Activated CD4-positive, alpha-beta T cell treated with anti-CD3 and anti-CD28 coated beads, Interleukin-2, amount 50 U/mL, for 4 hours (primary cell): Measurements from ENCODE around the gene NRXN3.

Source experiments
- DNase-seq, 2 experiments: peaks; one replicate each; pipeline ENCODE4 v3.0.0-alpha.2; 2020

NRXN3 gene

DNA sequence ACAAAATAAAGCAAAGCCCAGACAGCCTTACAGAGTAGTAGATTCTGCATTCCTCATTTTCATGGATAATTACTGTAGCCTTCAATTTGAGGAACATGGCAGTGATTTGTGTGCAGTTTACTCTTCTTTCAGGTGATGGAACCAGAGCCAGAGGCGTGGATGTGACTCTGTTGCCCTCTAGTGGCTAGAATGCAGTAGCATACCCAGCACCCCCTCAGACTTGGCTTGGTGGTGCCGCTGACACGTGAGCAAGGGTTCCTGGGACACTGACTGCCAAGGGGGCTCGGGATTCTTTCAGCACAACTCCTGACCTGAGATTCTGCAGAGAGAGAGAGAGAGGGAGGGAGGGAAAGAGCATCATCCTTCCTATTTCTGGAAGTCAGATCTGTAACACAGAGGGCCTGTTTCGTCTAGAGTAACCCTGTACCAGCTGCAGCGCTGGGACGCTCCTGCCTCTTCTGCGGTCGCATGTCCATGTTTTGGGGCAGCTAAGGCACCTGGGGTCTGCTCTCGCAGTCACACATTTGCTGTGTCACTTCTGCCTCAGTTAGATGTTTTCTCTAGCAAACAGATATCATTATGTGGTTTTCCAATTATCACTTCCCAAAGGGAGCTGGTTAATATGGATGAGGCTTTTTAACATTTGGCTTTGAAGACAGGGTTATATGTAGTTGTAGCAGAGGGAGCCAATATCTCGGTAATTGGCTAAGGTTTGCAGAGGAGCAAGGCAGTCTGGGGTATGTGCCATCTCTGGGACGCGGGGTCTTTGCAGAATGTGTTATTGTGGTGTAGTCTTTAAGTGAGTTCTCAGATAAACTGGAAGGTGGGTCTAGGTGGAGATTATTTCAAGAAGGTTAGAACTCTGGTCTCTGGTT, 428.1 kb downstream of the NRXN3 start:
- peak; percentile 5 to 14 for DNase-seq

DNA sequence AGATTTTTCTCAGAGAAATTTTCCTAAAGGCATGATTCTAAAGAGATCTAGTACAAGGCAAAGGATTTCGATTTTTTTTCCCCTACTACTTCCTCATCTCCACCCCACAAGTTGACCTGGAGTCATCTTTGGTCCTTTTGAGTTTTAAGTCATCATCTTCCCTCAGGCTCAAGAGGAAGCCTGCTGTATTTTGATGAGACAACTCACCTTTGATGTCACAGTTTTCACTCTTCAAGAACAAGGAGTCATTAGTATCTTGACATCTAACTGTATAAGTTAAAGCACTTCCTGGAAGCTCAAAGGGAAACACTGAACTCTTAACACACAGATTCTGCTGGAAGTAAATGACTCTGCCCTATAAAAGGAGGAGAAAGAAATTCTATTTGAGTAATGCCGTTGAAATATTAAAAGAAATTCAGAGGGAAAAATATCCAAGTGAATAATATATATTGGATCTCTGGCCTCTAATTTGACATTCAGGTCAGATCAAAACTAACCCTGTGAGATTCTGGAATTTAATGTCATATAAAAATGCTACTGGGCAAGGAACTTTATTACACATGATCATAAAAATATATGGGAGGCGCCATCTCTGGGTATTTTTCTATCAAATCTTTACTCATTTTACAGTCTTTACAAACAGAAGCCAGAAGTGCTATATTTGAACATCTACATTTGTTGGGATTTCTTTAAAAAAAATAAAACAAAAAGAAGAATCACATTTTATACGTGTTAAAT, 435.0 kb downstream of the NRXN3 start:
- no peak for DNase-seq

- DNase-seq: no peak
Measured at GRCh38 chr14:78605897-78606500, 435.8 kb downstream of the NRXN3 start.

GRCh38 chr14:78608998-78609787, 439.0 kb downstream of the NRXN3 start:
- DNase-seq: no peak

- no peak for DNase-seq
Measured at GRCh38 chr14:78610994-78611393, 440.8 kb downstream of the NRXN3 start.

GRCh38 chr14:78611796-78612571, 441.8 kb downstream of the NRXN3 start:
- DNase-seq: no peak

- no peak for DNase-seq
Measured at GRCh38 chr14:78612666-78613065, 442.5 kb downstream of the NRXN3 start.

GRCh38 chr14:78614593-78614992, 444.4 kb downstream of the NRXN3 start:
- DNase-seq: no peak

DNA sequence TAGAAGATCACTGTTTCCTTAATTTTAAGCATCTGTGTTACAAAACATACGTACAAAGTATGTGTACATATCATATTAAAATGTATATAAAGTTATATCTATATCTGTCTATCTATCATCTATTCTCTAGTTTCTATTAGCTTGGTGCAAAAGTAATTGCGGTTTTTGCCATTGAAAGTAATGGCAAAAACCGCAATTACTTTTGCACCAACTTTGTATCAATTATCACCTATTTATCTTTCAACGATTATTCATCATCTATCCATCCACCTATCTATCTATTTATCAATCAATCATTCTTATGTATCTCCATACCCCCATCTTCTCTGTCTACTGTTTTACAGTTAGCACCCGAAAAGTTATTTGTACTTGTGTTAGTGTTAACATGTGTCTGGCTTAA, 447.6 kb downstream of the NRXN3 start:
- DNase-seq: no peak

- no peak for DNase-seq
Measured at GRCh38 chr14:78618368-78618767, 448.2 kb downstream of the NRXN3 start.

GRCh38 chr14:78627114-78627513, 456.9 kb downstream of the NRXN3 start:
- no peak for DNase-seq

GRCh38 chr14:78631551-78631950, 461.4 kb downstream of the NRXN3 start:
- no peak for DNase-seq

- no peak for DNase-seq
Measured at GRCh38 chr14:78633752-78634151, 463.6 kb downstream of the NRXN3 start.

DNA sequence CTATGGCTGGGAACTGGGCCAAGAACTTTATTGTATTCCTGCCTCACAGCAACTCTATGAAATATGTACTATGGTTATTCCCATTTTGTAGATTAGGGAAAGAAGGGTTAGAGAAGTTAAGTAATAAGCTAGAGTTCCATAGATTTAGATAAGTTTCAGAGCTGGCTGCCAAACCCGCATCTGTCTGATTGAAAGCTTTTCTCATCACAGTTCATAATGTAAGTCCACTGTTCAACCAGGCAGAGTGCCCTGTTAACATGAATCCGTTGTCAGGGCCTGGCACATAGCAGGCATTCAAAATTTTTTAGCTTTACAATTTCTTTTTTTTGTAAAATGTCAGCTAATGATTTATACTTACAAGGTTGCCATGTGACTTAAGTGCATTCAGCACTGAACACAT, 467.3 kb downstream of the NRXN3 start:
- no peak for DNase-seq

GRCh38 chr14:78637908-78638475, 467.8 kb downstream of the NRXN3 start:
- no peak for DNase-seq

DNA sequence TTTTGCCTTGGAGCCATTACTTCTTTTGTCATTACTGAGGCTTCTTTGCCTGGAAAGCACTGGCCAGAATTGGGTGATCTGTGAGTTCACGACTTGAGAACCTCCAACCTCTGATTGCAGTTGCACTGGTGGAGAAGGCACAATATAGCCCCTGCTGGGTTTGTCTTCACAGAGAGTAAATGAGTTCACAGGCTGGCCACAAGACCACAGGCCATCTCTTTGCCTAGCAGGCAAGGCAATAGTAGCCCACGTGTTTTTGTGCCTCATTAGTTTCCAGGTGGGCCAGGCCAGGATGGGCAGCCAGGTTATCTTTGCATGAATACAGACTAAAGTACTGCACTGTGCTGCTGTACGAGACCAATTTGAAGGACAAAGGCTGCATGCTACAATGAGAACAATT, 468.8 kb downstream of the NRXN3 start:
- no peak for DNase-seq

DNA sequence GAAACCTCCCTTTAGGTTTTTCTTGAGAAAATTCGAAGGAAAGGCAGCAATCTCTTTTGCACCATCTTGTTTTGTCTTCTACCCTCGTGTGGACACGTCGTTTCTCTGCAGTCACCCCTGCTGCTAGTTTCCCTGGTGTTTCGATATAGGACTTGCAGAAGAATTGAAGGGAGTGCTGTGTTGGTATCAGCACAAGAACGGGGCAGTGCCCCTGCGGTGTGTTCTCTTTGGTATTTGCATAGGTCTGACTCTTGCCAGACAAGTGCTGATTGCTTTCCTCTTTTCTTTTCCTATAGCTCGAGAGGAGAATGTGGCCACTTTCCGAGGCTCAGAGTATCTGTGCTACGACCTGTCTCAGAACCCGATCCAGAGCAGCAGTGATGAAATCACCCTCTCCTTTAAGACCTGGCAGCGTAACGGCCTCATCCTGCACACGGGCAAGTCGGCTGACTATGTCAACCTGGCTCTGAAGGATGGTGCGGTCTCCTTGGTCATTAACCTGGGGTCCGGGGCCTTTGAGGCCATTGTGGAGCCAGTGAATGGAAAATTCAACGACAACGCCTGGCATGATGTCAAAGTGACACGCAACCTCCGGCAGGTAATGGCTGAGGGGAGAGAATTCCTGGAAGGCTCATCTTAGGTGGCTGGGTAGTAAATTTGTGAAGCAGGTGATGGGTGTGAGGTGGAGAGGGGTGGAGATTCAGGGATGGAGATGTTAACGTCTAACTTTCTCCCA, 474.8 kb downstream of the NRXN3 start:
- no peak for DNase-seq

DNA sequence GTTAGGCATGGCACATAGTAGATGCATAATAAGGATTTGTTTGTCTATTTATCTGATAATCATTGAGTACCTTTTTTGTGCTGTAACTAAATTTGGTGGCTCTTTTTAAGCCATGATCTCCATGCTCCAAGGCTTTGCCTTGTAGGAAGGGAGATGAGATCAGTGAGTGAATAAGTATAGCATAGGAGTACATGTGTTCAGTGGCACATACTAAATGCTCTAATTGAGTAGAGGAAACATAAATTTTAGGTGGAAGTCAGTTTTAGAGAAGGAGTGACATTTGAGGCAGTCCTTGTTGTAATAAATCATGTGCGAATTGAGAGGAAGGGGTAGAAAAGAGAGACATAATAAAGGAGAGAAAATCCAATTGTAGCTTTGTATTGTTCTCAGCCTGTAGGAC, 482.6 kb downstream of the NRXN3 start:
- DNase-seq: no peak

DNA sequence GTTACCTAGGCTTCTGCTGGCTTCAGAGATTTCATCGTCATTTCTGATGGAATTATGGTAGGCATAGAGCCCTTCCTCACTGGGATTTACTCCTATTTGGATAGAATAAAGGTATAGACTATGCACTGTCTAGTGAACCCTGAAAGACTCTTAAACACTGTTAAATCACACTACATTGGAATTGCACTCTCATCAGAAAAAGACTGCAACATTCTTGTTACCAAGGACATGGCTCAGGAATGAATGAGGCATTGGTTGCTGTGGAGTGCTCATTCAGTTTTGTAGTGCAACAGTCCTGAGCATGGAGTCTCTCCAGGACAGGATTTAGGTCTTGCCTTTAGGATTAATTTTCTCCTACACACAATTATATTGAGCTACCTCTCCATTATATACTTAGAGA, 483.0 kb downstream of the NRXN3 start:
- DNase-seq: no peak

DNA sequence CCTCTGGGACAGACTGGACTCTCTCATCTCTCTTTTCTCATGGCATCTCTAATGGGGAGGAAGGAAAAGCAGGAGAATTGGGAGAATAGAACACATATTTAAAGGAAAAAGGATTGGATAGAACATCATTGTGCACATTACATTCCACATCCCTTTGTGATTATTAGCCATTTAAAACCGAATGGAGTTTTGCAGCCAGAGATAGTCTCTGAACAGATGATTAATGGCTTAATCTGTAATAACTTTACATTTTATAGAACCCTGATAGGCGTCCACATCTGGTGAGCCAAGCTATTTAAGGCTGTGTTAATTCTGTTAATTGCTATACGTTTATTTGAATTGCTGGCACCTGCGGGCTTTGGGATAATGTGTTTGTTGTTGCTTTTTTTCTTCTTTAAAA, 487.3 kb downstream of the NRXN3 start:
- DNase-seq: no peak

DNA sequence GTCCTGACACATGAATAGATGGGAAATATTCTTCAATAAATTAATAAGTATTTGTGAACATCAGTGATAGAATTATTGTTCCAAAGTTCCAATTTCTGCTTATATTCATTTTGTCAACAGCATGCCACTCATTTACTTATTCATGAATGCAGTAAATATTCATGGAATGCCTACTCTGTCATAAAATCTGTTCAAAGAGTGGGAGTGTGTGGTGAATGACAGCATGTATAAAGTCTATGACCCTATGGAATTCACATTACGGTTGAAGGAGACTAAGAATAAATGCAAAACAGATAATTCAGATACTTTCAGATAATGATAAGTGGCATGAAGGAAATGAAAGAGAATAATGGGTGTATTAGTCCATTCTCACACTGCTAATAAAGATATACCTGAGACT, 494.7 kb downstream of the NRXN3 start:
- DNase-seq: no peak
